Endodermal cell (in vitro differentiated cells): ENCODE results near the gene SEMA5A. TPM values are rescaled to one million over a fixed set of nuclear protein-coding genes. Genes with fewer than 3 reads are reported as not detected.

Experiments used
- DNase-seq: peaks from one replicate; pipeline ENCODE4 v3.0.0-alpha.2; 2017
- H3K27ac ChIP-seq: 2 replicates; pipeline ENCODE4 v1.5.1; 2013; ENCODE audit warnings: mild to moderate bottlenecking, low read depth, low read length, moderate library complexity
- H3K27me3 ChIP-seq: 2 replicates; pipeline ENCODE4 v1.6.1; 2013; ENCODE audit warnings: mild to moderate bottlenecking, low read length, moderate library complexity; ENCODE audit not compliant: insufficient read depth, control insufficient read depth, poor library complexity, severe bottlenecking
- H3K36me3 ChIP-seq: 2 replicates; pipeline ENCODE4 v1.7.0; 2013; ENCODE audit warnings: mild to moderate bottlenecking, low read length, moderate library complexity; ENCODE audit not compliant: control insufficient read depth, insufficient read depth
- H3K4me1 ChIP-seq: one replicate; pipeline ENCODE4 v1.7.0; 2013; ENCODE audit warnings: low read length; ENCODE audit not compliant: control insufficient read depth, insufficient read depth
- H3K4me3 ChIP-seq: 2 replicates; pipeline ENCODE4 v1.5.1; 2013; ENCODE audit warnings: mild to moderate bottlenecking, low read length, moderate library complexity
- H3K9ac ChIP-seq: 2 replicates; pipeline ENCODE4 v1.6.1; 2013; ENCODE audit warnings: mild to moderate bottlenecking, low read length, moderate library complexity; ENCODE audit not compliant: poor library complexity, severe bottlenecking; ENCODE audit errors: extremely low read depth
- H3K9me3 ChIP-seq: 2 replicates; pipeline ENCODE4 v1.6.1; 2013; ENCODE audit warnings: mild to moderate bottlenecking, low read length, moderate library complexity; ENCODE audit not compliant: control insufficient read depth
- H3K27ac Mint-ChIP-seq: 2 replicates; pipeline ENCODE4 v1.8.0; 2020; ENCODE audit warnings: mixed read lengths
- H3K27me3 Mint-ChIP-seq: 2 replicates; pipeline ENCODE4 v1.8.0; 2021; ENCODE audit warnings: mild to moderate bottlenecking, mixed read lengths; ENCODE audit not compliant: insufficient read depth
- H3K36me3 Mint-ChIP-seq: 2 replicates; pipeline ENCODE4 v1.8.0; 2020; ENCODE audit warnings: low read depth, mixed read lengths
- H3K4me1 Mint-ChIP-seq: 2 replicates; pipeline ENCODE4 v1.8.0; 2020; ENCODE audit warnings: mixed read lengths
- H3K4me3 Mint-ChIP-seq: 2 replicates; pipeline ENCODE4 v1.8.0; 2020; ENCODE audit warnings: mild to moderate bottlenecking, moderate library complexity, mixed read lengths
- H3K9me3 Mint-ChIP-seq: 2 replicates; pipeline ENCODE4 v1.8.0; 2020; ENCODE audit warnings: mild to moderate bottlenecking, mixed read lengths
- WGBS, 2 experiments: methylation state at CpG; one replicate each; pipeline versions ENCODE4 v1.1.5 to v1.1.7; 2013; ENCODE audit warnings: missing lambda C conversion rate in 2 of 2, mixed read lengths in 1 of 2; ENCODE audit not compliant: insufficient coverage in 1 of 2, insufficient read length in 1 of 2; 5-methylcytosine and 5-hydroxymethylcytosine counted together
- total RNA-seq, 2 donors: library from RNA; stranded (reverse); fragmentation: NEBNext Ultra II Directional in 1 of 2; extraction: Animal tissue kit (Norgen Biotek cat#: 25700) in 1 of 2; gene quantifications; 2 replicates in 1 of 2; 3 replicates in 1 of 2; pipeline ENCODE4 v1.2.1, GENCODE V29; 2021
- TF ChIP-seq, protein P1 (sequence below): fragments of 200-600 bp; sonication (generic); conservative IDR thresholded peaks from 2 replicates; pipeline ENCODE4 v1.5.0; 2021; ENCODE audit warnings: antibody characterized with exemption, mild to moderate bottlenecking

SEMA5A gene
- total RNA-seq, 2 donors from 2014 or later, result 46.8 to 77.8 TPM

DNA sequence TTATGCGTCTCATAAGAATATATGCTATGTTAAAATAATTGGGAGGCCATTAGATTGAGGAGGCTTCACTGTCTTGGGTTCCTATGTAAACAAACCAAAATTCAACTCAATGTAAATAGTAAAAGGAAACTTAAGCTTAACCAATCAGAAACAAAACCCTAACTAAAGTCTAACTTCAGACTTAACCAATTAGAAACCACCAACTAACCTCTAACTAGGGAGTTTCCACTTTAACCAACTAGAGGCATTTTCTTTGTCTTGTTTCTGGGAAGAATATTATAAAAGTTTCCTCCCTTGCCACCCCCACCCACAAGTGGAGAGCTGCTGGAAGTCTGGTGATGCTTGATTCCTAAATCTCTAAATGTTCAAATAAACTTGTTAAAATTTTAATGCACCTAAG lies 214.5 kb downstream of the SEMA5A start:
- TF ChIP-seq, protein P1, sequence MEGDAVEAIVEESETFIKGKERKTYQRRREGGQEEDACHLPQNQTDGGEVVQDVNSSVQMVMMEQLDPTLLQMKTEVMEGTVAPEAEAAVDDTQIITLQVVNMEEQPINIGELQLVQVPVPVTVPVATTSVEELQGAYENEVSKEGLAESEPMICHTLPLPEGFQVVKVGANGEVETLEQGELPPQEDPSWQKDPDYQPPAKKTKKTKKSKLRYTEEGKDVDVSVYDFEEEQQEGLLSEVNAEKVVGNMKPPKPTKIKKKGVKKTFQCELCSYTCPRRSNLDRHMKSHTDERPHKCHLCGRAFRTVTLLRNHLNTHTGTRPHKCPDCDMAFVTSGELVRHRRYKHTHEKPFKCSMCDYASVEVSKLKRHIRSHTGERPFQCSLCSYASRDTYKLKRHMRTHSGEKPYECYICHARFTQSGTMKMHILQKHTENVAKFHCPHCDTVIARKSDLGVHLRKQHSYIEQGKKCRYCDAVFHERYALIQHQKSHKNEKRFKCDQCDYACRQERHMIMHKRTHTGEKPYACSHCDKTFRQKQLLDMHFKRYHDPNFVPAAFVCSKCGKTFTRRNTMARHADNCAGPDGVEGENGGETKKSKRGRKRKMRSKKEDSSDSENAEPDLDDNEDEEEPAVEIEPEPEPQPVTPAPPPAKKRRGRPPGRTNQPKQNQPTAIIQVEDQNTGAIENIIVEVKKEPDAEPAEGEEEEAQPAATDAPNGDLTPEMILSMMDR, result no peak
- Histone ChIP-seq H3K27ac (no peak overlapping the region), H3K4me3 (no peak overlapping the region), H3K36me3 (peaks cover 63% of the 10 kb centered on the region), H3K9me3 (no peaks in the 10 kb centered on the region), H3K4me1 (no peaks in the 10 kb centered on the region), H3K27me3 (no peaks in the 10 kb centered on the region), H3K9ac (no peak overlapping the region)
- Mint-ChIP-seq H3K27me3 (no peaks in the 10 kb centered on the region), H3K4me1 (no peaks in the 10 kb centered on the region), H3K9me3 (no peaks in the 10 kb centered on the region), H3K4me3 (no peak overlapping the region), H3K27ac (no peak overlapping the region), H3K36me3 (peaks cover 27% of the 10 kb centered on the region)
- no CpG with 5 or more reads among the region's 1 CpG for WGBS, 2 experiments
- no peak for DNase-seq

DNA sequence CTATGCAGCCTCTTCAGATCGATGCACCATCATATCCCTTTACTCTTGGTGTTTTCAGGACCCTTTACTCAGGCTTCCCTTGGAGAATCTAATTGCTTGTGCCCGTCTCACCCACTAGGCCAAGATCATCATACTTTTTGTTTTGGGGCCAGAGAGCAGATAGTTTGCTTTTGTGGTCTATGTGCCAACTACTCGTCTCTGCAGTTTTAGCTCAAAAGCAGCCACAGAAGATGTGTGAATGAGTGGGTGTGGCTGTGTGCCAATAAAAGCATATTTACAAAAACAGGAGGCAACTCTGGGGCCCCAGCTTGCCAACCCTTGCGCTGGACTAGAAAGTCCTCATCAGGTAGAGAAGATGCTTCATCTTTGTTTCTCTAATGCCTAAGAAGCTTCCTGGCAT lies 216.8 kb downstream of the SEMA5A start:
- Mint-ChIP-seq H3K27me3 (no peaks in the 10 kb centered on the region), H3K4me1 (peaks cover 5% of the 10 kb centered on the region), H3K4me3 (no peak overlapping the region)

DNA sequence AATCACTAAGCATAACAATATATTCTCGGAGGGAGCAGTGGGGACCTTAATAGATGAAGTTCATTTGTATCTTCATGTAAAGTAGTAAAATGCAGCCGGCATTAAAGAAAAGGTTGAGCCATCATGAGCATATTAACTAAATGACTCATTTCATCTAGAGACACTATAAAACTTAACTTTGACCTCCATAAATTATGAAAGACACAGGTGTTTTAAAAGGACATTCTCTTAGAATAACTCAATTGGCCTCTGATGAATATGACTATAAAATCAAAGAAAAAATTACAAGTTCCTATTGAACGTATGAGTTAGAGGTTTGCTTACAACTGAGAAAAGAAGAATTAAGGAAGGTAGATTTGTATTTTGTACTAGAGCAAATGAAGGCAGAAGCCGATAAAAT lies 220.3 kb downstream of the SEMA5A start:
- H3K36me3 ChIP-seq, result peaks cover 23% of the 10 kb centered on the region
- TF ChIP-seq, protein P1, result no peak
- H3K27me3 ChIP-seq, result no peaks in the 10 kb centered on the region
- H3K9me3 Mint-ChIP-seq, result no peaks in the 10 kb centered on the region
- H3K4me1 Mint-ChIP-seq, result peaks cover 5% of the 10 kb centered on the region
- 90 to 95% methylated on average over 3 to 4 of the region's 4 CpGs for WGBS, 2 experiments
- DNase-seq, result no peak
- no peak overlapping the region for H3K4me3 Mint-ChIP-seq
- no peaks in the 10 kb centered on the region for H3K4me1 ChIP-seq
- H3K27me3 Mint-ChIP-seq, result no peaks in the 10 kb centered on the region
- no peak overlapping the region for H3K27ac ChIP-seq
- H3K36me3 Mint-ChIP-seq, result peaks cover 7% of the 10 kb centered on the region
- no peak overlapping the region for H3K4me3 ChIP-seq
- H3K9me3 ChIP-seq, result no peaks in the 10 kb centered on the region
- H3K9ac ChIP-seq, result no peak overlapping the region
- H3K27ac Mint-ChIP-seq, result no peak overlapping the region

More for the DNA sequence above, 216.8 kb downstream of the SEMA5A start:
- Histone ChIP-seq H3K27ac (no peak overlapping the region), H3K27me3 (no peaks in the 10 kb centered on the region), H3K9me3 (no peaks in the 10 kb centered on the region), H3K9ac (no peak overlapping the region), H3K36me3 (peaks cover 42% of the 10 kb centered on the region), H3K4me1 (no peaks in the 10 kb centered on the region), H3K4me3 (no peak overlapping the region)
- TF ChIP-seq, protein P1, result no peak
- Mint-ChIP-seq H3K9me3 (no peaks in the 10 kb centered on the region), H3K27ac (no peak overlapping the region), H3K36me3 (peaks cover 13% of the 10 kb centered on the region)
- DNase-seq, result no peak
- 61 to 72% methylated on average over 3 to 4 of the region's 4 CpGs for WGBS, 2 experiments
